Activated T-cell treated with anti-CD3 and anti-CD28 coated beads for 1 hour (primary cell): Measurements from ENCODE around the gene C19orf81.

Source experiments
- DNase-seq: peaks from one replicate; pipeline ENCODE4 v3.0.0-alpha.2; 2020; ENCODE audit warnings: low read depth

Gene C19orf81

DNA sequence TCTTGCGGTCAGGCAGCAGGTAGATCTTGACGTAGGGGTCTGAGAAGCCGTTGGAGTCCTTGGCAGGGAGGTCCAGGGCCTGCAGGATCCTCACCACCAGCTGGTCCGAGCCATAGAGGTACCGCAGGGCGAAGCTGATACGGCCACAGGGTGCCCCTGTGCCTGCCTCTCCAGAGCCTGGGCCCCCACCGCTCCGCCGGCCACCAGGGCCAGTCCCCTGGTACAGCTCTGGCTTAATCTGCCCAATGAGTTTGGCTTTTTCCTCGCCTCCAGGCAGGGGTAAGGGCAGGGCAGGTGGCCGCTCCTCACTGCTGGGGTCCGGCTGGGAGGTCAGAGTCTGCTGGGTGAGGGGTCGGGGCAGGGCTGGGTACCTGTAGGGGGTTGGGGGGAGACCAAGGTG is 19.4 kb upstream of the C19orf81 start:
- DNase-seq: no peak

DNA sequence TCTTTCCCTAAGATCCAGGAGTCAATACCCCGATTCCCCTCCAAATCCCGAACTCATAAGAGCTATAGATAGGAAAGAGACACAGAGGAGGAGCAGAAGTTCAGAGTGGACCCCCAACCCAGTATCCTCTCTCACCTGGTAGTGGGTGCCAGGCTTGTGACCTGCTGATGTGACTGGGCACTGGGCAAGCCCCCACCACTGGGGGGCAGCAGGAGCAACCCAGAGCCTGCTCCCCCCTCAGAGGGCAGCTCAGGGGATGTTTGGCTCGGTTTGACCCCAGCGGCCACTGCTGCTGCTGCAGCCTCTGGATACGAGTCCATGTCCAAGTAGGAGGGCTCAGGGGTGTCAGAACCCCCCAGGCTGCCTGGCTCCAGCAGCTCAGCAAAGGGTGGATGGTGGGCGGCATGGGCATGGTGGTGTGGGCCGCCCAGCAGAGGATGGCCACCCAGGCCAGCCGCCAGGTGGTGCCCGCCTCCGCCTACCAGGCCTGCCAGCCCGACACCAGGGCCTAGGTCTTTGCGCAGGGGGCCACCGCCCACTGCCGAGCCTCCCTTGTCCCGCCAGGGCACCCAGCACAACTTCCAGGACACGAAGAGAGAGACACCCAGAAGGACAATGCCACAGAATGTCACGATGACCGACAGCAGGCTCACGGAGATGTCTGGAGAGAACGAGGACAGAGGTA is 17.0 kb upstream of the C19orf81 start:
- DNase-seq: no peak

DNA sequence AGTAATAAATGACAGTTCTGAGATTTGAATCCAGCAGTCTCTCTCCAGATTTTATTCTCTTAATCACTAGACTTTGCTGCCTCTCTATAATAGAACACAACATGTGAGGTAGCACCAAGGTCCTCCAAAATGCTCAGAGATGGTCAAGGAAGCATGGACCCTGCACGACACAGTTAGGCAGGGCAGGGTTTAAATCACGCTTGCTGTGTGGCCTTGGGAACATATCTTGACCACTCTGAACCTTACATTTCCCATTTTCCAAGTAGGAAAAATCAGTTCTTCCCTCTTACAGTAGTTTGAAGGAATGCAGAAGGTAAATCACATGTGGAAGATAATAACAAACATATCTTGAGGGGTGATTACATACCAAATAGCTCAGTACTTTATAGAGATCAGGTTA is 15.9 kb upstream of the C19orf81 start:
- DNase-seq: no peak

DNA sequence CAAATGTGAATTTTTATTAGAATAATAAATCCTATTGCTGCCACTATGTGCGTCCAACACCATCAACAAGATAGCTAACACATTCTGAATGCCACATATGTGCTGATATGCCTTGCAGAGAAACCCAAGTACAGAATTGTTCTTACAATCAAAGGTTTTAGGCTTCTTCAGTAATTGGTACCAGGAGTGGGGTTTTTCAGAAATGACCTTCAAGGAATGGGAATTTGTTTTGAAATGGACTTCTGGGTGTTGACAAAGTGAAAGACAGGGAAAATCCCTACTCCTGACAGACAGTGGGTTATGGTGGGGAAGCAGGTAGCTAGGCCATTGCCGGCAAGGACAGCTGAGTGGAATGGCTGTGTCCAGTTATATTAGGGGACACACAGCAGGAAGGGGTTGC is 15.3 kb upstream of the C19orf81 start:
- DNase-seq: no peak

DNA sequence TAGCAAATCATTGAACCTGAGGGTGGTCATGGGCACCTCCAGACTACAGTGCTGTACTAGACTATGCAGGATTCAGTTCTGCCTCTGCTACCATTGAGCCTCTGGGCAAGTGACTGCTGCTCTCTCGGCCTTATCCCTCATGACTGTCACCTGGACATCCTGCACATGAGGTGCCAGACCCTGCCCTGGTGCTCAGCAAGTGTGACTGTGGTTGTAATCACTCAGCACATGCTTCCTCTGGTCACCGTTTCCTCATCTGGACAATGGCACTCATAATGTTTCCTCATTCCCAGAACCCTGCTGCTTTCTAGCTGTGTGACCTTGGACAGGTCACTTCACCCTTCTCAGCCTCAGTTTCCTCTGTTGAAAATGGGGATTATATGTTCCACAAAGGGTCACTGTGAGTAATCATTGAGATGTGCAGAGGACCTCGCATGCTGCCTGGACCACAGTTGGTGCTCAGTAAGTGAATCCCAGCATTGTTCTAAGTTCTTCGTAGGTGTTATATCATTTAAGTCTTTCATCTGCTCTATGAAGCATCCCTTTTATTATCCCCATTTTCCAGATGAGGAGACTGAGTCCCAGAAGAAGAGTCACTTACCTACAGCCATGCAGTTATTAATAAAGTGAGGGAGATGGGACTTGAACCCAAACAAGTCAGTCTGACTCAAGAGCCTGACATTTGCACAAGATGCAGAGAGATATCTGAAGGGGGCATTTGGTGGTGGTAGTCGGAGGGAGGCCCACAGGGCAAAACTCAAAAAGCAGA is 12.7 kb upstream of the C19orf81 start:
- no peak for DNase-seq

DNA sequence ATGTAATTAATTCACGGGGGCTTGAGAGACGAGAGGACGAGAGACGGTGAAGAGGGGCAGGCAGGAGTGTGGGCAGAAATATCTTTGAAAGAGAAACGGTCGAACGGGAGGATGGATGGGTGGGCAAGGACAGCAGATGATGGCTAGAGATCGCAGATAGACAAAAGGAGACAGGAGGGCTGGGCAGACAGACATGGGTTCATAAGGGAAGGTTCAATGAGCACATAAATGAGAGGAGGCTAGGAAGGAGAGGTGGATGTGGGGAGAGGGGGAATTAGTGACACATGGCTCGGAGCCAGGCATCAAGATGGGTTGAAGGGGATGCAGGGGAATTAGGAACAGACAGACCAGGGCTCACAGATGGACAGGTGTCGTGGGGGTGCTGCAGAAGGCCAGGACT is 10.6 kb upstream of the C19orf81 start:
- DNase-seq: no peak

DNA sequence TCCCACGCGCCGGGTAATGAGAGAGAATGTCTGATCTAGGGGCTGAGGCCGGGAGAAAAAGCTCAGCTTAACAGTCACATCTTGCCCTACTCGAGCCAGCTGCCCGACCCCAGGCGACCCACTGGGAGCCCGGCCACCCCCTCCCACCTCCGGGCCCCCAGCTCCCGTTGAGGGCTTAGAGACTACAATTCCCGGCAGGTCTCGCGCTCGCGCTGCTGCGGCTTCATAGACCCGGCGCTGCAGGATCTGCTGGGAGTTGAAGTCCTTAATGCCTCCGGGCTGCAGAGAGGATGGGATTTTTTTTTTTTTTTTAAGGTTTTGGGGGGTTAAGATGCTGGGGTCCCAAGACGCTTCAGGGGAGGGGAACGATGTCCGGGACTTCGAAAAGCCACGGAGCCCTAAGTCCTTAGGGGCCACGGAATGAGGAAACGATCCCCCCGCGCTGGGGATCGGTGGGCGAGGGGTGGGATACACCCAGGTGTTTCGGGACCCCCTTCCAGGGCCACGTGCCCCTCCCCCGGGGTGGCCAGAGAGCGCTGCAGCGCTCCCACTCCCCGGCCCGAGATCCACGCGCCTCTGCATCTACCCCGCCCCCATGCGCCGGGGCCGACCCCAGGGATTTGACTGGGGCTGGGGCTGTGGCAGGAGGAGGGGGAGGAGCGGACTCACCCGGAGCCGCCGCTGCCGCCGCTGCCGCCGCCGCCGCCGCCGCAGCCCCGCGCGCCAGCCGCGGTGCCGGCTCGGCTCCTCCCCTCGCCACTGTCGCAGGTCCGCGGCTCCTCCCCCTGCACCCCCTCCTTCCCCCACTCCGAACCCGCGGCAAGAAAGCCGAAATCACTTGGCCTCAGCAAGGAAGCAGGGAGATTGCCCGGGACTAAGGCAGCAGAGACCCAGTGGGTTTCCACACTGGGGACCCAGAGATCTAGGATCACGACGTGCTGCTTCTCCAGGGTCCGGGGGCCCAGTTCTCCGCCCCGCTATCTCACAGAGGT is 9.8 kb upstream of the C19orf81 start, which contains the start of gene SYT3:
Gene SYT3, minus strand, starts transcription at position 761 of the 992 bp plus-strand sequence. CDS start 2,470 bp downstream, outside the sequence.
- peak; percentile 12 for DNase-seq

DNA sequence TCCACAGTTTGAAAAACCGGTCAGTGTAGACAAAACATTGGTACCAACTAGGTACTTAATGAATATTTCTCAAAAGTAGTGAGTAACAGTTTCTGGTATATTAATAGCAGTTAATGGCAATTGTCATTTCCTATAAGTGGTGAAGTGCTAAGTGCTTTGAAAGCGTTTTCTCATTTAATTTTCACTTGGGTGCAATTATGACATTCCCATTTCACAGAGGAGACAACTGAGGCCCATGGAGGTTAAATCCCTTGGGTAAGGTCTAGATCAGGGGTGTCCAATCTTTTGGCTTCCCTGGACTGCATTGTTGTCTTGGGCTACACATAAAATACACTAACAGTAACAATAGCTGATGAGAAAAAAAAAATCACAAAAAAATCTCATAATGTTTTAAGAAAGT is 8.9 kb upstream of the C19orf81 start:
- DNase-seq: no peak

DNA sequence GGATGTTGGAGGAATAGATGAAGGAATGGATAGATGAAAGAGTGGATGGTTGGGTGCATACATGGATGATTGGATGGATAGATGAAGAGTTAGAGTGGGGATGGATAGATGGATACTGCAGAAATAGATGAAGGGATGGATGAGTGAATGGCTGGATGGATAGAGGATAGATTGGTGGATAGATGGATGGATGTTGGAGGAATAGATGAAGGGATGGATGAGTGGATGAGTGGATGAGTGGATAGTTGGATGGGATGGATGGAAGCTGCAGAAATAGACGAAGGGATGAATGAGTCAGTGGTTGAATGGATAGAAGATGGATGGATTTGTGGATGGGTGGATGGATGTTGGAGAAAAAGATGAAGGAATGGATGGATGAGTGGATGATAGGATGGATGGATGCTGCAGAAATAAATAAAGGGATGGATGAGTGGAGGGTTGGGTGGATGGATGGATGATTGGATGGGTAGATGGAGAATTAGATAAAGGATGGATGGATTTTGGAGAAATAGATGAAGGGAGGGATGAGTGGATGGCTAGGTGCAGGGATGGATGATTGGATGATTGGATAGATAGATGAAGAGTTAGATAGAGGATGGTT is 4.8 kb upstream of the C19orf81 start:
- DNase-seq: no peak

DNA sequence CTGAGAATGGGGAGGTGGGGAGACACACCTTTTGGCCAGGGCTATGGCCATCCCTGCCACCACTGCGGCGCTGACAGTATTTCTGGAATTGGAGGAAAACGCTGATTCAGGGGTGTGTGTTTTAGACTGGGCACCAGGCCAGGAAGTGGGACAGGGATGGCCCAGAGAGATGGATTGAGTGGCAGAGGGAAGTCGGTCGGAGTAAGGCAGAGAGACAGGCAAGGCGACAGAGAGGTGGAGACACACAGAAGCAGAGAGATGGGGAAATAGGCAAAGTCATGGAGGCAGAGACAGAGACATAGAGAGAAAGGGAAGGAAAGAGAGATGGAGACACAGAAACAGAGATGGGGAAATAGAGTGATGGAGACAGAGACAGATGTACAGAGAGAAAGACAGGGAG is 4.1 kb upstream of the C19orf81 start:
- no peak for DNase-seq

DNA sequence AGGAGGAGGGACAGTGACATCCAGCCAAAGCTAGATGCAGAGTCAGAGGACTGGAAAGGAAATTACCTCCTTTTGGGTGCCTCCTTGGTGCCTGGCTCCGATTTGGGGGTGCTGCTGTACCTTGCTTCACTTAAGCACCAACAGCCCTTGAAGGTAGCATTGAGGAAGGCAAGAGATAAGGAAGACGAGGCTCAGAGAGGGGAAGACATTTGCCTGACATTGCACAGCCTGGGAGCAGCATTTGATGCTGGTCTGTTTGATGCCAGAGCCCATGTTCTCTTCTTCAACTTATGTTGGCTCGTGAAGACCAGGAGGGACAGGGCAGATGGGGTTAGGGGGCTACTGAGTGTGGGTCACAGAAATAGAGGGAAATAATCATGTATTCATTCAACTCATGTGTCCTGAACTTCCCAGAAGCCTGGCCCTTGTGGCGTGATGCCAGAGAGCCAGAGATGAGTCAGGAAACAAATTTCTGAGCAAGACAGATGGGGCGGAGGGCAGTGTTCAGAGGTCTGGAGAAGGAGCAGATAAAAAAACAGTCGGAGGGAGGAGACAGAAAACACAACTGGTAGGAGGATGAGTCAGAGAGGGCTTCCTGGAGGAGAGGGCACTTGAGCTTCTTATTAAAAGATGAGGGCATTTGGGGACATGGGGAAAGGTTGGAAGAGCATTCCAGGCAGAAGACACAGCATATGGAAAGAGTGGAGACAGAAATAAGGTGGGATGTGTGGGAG is 3.0 kb upstream of the C19orf81 start:
- DNase-seq: no peak

DNA sequence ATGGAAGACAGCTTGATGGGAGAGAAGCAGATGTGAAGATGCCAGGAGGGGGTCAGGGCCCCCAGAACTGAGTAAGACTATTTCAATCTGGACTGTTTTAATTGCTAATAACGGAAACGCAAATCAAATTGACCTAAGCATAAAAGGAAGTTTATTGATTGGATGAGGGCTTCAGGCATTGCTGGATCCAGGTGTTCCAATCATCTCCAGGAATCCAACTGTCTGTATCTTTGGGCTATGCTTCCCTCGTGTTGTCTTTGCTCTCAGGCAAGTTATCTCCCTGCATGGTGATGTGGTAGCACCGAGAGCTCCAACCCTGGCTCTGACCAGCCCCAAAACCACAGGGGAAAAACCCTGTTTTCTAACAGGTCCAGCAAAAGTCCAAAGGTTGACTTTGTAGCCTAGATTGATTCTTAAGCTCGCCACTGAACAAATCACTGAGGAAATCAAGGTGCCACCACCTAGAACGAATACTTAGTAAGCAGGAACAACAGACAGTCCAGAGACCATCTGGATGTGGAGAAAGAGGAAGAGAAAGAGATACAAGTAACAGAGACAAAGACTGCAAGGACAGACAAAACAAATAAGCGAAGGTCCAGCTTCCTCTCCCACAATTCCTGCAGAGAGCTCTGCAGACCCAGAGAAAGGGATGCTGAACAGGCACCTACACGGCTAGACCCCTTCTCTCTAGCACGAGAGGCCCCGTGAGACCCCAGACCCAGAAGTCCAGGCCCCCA is 1.2 kb upstream of the C19orf81 start:
- DNase-seq: no peak

DNA sequence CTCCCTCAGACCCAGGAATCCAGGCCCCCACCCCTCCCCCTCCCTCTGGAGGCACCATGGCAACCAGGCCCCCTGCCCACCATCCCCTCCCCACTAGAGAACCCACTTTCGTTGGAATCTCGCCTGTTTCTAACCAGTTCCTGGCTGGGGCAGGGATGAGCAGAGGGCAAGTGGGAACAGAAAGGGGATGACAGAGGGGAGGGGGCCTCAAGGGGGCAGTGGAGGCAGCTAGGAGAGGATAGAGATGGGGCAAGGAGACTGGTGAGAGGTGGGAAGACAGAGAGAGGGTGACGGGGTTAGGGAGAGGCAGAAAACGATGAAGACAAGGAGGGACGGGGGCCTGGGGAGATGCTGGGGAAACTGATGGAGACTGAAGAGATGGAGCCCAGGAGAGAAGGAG is 586 bp upstream of the C19orf81 start:
- no peak for DNase-seq

DNA sequence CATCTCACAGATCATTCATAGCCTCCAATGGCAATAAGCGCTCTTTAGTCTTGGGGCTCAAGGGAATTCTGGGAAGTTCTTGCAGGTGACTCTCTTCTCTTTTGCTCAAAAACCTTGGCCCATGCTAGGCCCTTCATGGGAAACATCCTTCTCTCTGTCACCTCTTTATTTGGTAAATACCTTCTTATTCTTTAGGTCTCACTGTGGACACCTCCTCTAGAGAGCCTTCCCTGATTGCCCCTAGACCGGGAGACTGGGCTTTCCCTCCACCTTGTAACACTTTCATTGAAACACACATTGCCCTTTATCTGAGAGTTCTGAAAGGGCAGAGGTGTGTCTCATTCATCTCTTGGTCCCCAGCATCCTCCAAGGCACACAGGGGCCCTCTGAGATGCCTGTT is 1.9 kb downstream of the C19orf81 start:
- no peak for DNase-seq

DNA sequence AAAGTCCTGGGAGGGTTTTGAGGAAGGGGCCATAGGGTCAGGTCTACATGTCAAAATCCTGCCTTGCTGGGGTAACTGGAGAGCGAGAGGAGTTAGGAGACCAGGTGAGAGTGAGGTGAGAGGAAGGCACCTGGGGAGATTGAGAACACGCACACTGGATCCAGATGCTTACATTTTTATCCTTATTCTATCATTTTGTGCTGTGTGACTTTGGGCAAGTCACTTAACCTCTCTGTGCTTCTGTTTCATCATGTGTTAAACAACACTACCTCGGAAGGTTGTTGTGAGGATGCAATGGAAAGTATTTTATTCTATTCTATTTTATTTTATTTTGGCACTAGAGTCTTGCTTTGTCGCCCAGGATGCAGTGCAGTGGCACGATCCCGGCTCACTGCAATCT is 3.5 kb downstream of the C19orf81 start:
- no peak for DNase-seq

DNA sequence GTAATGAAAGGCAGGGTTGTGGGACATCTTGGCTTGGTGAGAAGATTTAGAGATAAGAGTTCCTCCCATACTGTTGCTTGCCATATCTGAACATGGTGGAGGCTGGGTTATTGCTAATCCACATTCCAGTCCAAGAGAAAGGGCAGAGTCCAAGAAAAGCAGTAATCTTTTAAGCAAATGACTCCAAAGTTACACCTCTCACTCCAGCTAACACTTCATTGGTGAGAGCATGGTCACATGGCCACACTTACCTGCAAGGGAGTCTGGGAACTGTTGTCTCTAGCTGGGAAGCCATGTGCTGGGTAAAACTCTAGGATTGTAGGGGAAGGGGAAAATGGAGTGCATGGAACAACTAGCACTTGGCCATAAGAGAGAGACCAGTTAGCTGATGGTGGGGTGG is 5.6 kb downstream of the C19orf81 start:
- DNase-seq: no peak

DNA sequence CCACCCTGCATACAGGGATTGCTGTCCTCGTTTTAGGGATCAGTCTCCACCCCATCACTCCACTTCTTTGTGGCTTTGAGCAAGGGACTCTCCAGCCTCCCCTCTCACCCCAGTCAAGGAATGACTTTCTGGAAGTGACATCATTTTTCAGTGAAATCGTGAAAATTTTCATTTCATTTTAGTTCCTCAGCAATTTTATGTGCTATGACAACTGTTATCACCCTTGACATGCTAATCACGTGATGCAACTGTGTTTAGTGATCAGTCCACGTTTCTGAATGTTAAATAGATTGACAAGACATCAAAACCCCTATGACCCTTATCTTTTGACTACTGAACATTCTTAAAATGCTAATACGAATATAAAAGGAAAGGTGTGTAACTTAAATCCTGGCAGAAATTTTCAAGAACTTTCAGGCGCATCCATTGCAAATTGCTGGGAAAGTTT is 8.0 kb downstream of the C19orf81 start:
- no peak for DNase-seq

DNA sequence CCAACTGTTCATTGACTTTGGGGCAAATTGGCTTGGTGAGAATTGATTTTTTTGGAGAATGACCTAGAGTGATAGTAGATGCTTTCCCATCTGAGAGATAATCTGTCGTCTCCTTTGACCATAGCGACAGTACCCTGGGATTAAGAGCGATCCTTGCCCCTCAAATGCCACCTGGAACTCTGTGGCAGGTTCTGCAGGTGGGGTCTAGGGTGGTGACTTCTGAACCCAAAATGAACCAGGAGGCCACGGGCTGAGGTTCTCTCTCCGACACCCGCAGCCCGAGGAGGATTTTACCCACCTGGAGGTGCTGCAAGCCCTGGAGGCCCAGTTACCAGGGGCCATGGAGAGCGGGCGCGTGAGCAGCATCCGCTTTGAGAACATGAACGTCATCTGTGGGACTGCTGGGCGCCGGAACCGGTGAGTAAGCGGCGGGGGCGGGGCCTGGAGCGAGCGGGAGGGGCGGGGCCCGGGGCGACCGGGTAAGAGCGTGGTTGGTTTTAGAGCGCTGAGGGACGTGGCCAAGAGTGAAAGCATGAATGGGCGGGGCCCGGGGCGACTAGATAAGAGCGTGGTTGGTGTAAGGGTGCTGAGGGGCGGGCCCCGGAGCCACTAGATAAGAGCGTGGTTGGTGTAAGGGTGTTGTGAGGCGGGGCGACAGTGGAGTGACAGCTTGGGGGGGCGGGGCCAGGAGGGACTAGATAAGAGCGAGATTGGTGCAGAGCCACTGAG is 8.6 kb downstream of the C19orf81 start:
- DNase-seq: peak; percentile 65

DNA sequence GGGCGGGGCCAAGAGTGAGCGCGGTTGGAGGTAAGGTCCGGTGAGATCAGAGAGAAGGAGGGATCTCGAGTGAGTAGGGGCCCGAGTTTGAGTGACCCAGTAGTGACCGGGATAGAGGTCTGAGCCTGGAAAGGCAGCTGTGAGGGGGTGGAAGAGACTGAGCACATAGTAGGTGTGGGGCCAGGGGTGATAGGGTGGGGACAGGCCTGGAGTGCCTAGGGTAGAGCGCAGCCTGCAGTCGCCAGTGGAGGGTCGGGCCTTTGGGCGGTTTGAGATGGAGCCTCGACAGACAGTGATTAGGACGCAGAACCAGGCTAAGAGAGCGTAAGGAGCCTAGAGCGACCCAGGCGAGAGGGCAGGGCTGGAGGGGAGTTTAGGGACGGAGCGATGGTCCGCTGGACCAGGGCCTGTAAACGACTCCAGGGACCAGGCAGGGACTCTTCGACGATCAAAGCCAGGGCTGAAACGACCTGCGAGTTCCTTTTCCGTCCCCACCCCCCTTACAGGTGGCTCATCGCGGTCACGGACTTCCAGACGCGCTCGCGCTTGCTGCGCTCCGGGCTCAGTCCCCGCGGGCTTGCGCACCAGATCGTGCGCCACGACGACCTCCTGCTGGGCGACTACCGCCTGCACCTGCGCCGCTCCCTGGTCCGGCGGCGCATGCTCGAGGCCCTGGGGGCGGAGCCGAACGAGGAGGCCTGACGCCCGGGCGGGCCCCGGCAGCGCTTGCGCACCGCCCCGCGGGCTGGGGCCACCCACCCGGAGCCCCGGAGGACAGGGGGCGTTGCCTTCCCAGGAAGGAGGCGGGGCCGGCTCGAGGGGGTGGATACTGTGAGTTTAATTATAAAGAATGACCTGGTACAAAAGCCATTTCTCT is 9.4 kb downstream of the C19orf81 start:
- DNase-seq: peak; percentile 25
